Brain microvascular endothelial cell (primary cell): ENCODE data around the gene COL11A2.
A peak's percentile ranks its signal among the peaks of the same experiment; 100 is the strongest.

Experiments used
- DNase-seq: peaks from one replicate; pipeline ENCODE4 v3.0.0-alpha.2; 2020
- H3K27ac ChIP-seq: fragments of 250-450 bp; sonication (Bioruptor Pico); 2 replicates; pipeline ENCODE4 v1.5.1; 2020; ENCODE audit warnings: mild to moderate bottlenecking, moderate library complexity
- H3K27me3 ChIP-seq: fragments of 250-450 bp; sonication (Bioruptor Pico); replicated peaks from 2 replicates; pipeline ENCODE4 v1.5.1; 2020; ENCODE audit warnings: mild to moderate bottlenecking
- H3K36me3 ChIP-seq: fragments of 250-450 bp; sonication (Bioruptor Pico); replicated peaks from 2 replicates; pipeline ENCODE4 v1.5.1; 2020; ENCODE audit warnings: mild to moderate bottlenecking
- H3K4me3 ChIP-seq: 2 replicates; pipeline ENCODE4 v1.5.1; 2011; ENCODE audit warnings: low read depth, mild to moderate bottlenecking, control low read depth, low read length, moderate library complexity
- CTCF ChIP-seq: IDR thresholded peaks from 2 replicates; pipeline ENCODE4 v1.5.1; 2011; ENCODE audit warnings: low read depth, mild to moderate bottlenecking, moderate library complexity, low read length, control low read depth, inconsistent platforms; ENCODE audit errors: missing control alignments
- in situ Hi-C: cut with HindIII; loops from 2 replicates; pipeline ENCODE4 v1.10.0; 2017; ENCODE audit warnings: low sequenced_read_pairs, low pct_ligation_motif_present

COL11A2 gene

GRCh38 chr6:33132081-33132524 is 60.2 kb downstream of the COL11A2 start:
- Histone ChIP-seq H3K27me3 (peaks cover 14% of the 10 kb centered on the region), H3K36me3 (no peaks in the 10 kb centered on the region), H3K27ac (no peak overlapping the region), H3K4me3 (no peak overlapping the region)
- TF ChIP-seq CTCF: no peak
- no peak for DNase-seq
- in situ Hi-C loops: no loop called here

- Histone ChIP-seq H3K4me3 (no peak overlapping the region), H3K36me3 (no peaks in the 10 kb centered on the region), H3K27me3 (peaks cover 14% of the 10 kb centered on the region), H3K27ac (no peak overlapping the region)
- no peak for DNase-seq
- in situ Hi-C loops: no loop called here
- TF ChIP-seq CTCF: no peak
These were observed 63.9 kb downstream of the COL11A2 start for GRCh38 chr6:33128318-33128717.

GRCh38 chr6:33126101-33126714 is 66.1 kb downstream of the COL11A2 start:
- Histone ChIP-seq H3K4me3 (no peak overlapping the region), H3K27ac (no peak overlapping the region), H3K27me3 (peaks cover 14% of the 10 kb centered on the region), H3K36me3 (no peaks in the 10 kb centered on the region)
- peak; percentile 74 for TF ChIP-seq CTCF
- in situ Hi-C loops: no loop called here
- DNase-seq: peak; percentile 41

GRCh38 chr6:33124947-33125346 is 67.3 kb downstream of the COL11A2 start:
- no peak for DNase-seq
- Histone ChIP-seq H3K27me3 (peaks cover 14% of the 10 kb centered on the region), H3K36me3 (no peaks in the 10 kb centered on the region), H3K27ac (no peak overlapping the region), H3K4me3 (no peak overlapping the region)
- no peak for TF ChIP-seq CTCF
- in situ Hi-C loops: no loop called here

GRCh38 chr6:33124525-33124901 is 67.8 kb downstream of the COL11A2 start:
- no peaks in the 10 kb centered on the region for H3K36me3 ChIP-seq
- H3K27me3 ChIP-seq: peaks cover 15% of the 10 kb centered on the region
- TF ChIP-seq CTCF: no peak
- no peak for DNase-seq
- in situ Hi-C loops: no loop called here
- H3K4me3 ChIP-seq: no peak overlapping the region
- H3K27ac ChIP-seq: no peak overlapping the region
